Measurements from ENCODE around the gene SRGAP2B.
"Not testable (repeated sequence)": the region's sequence is repeated elsewhere in the genome, so short reads cannot be mapped to it uniquely, and the experiment has no call there.

SRGAP2B gene

GRCh38 chr1:145095284-145096057 lies at the start of gene SRGAP2B, which contains the start of gene FAM72D:
SRGAP2B (minus strand) TSS chr1:145095328; CDS start chr1:145092901, 2,427 bp downstream.
FAM72D (plus strand) TSS chr1:145095974; CDS start chr1:145096848, 874 bp downstream.
- DNase-seq: not testable (repeated sequence)

GRCh38 chr1:145144264-145144913 lies 49.3 kb upstream of the SRGAP2B start:
- DNase-seq: not testable (repeated sequence)

- not testable (repeated sequence) for DNase-seq
Measured at GRCh38 chr1:145140549-145140948, 45.4 kb upstream of the SRGAP2B start.

GRCh38 chr1:145134476-145134875 lies 39.3 kb upstream of the SRGAP2B start:
- DNase-seq: not testable (repeated sequence)

GRCh38 chr1:145128697-145129469 lies 33.8 kb upstream of the SRGAP2B start:
- not testable (repeated sequence) for DNase-seq

- DNase-seq: not testable (repeated sequence)
Measured at GRCh38 chr1:145127144-145127543, 32.0 kb upstream of the SRGAP2B start.

- not testable (repeated sequence) for DNase-seq
Measured at GRCh38 chr1:145125112-145125511, 30.0 kb upstream of the SRGAP2B start.

GRCh38 chr1:145123992-145124641 lies 29.0 kb upstream of the SRGAP2B start:
- DNase-seq: not testable (repeated sequence)

- not testable (repeated sequence) for DNase-seq
Measured at GRCh38 chr1:145123062-145123395, 27.9 kb upstream of the SRGAP2B start.

GRCh38 chr1:145122344-145123061 lies 27.4 kb upstream of the SRGAP2B start:
- not testable (repeated sequence) for DNase-seq

- not testable (repeated sequence) for DNase-seq
Measured at GRCh38 chr1:145119842-145120241, 24.7 kb upstream of the SRGAP2B start.

- DNase-seq: not testable (repeated sequence)
Measured at GRCh38 chr1:145115587-145116493, 20.7 kb upstream of the SRGAP2B start.

GRCh38 chr1:145114560-145115057 lies 19.5 kb upstream of the SRGAP2B start:
- DNase-seq: not testable (repeated sequence)

GRCh38 chr1:145112703-145113102 lies 17.6 kb upstream of the SRGAP2B start:
- not testable (repeated sequence) for DNase-seq

GRCh38 chr1:145111674-145112073 lies 16.5 kb upstream of the SRGAP2B start:
- DNase-seq: not testable (repeated sequence)

GRCh38 chr1:145103294-145103693 lies 8.2 kb upstream of the SRGAP2B start:
- not testable (repeated sequence) for DNase-seq

GRCh38 chr1:145101725-145102124 lies 6.6 kb upstream of the SRGAP2B start:
- DNase-seq: not testable (repeated sequence)

- DNase-seq: not testable (repeated sequence)
Measured at GRCh38 chr1:145094655-145095211, 395 bp downstream of the SRGAP2B start.

GRCh38 chr1:145093517-145094149 lies 1.5 kb downstream of the SRGAP2B start:
- not testable (repeated sequence) for DNase-seq

Data from Kasumi-1 (cell line).